NCI-H1105 (cell line): ENCODE data around the gene RTP1.

Experiments
- DNase-seq: peaks from one replicate; lab custom pipeline; 2025; lab: John Stamatoyannopoulos, UW

The RTP1 gene

DNA sequence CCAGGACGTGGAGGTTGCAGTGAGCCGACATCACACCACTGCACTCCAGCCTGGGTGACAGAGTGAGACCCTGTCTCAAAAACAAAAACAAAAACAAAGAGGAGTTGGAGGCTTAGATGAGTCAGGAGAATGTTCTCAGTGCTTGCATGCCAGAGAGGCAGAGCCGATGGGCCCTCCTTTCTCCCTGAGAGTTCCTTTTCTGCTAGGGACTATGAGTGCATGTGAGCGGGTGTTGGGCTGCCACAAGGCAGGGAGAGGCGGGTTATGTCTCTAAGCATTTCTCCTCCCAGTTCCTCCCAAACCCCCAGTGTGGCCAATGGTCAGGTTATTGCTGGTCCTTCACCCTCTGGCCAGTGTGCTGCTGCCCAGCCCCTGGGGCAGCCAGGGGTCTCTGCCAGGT, 45.1 kb downstream of the RTP1 start:
- DNase-seq = no peak

- DNase-seq = no peak
Observed at GRCh38 chr3:187242900-187243299, 45.6 kb downstream of the RTP1 start.

DNA sequence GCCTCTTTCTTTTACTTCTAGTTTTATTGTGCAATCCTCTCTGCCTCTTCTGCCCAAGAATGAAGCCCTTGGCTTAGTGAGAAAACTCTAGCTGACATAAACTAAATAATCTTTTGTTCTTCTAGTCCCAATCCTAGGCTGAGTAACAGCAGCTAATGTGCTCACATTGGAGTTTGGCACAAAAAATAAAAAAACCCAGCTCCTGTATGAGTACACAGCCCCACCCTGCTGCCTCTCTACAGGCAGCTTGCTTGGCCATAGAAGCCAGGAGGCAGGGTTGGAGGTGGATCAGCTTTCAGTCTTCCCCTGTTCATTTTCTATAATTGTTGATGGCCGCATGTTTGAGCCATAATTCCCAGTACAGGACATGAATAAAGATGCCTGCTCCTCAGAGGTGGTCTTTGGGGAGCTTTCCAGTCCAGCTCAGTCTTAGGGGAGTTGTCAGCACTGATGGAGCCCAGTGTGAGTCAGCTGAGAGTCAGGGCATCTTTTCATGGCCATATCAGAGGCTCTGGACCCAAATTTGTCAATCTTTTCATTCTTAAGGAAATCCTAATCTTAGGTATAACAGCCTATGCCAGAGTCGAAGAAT, 46.7 kb downstream of the RTP1 start:
- no peak for DNase-seq

GRCh38 chr3:187247398-187247797, 50.1 kb downstream of the RTP1 start:
- DNase-seq = no peak
